Stimulated activated CD4-positive, alpha-beta T cell treated with anti-CD3 and anti-CD28 coated beads, Interleukin-2, amount 100 ng/mL, for 4 hours (primary cell): Measurements from ENCODE around the gene DCDC2B.
A peak's percentile ranks its signal among the peaks of the same experiment; 100 is the strongest.
"Not testable (repeated sequence)": the region's sequence is repeated elsewhere in the genome, so short reads cannot be mapped to it uniquely, and the experiment has no call there.

Experiments used
- DNase-seq: peaks from one replicate; pipeline ENCODE4 v3.0.0-alpha.2; 2020; ENCODE audit warnings: low read depth

The DCDC2B gene

DNA sequence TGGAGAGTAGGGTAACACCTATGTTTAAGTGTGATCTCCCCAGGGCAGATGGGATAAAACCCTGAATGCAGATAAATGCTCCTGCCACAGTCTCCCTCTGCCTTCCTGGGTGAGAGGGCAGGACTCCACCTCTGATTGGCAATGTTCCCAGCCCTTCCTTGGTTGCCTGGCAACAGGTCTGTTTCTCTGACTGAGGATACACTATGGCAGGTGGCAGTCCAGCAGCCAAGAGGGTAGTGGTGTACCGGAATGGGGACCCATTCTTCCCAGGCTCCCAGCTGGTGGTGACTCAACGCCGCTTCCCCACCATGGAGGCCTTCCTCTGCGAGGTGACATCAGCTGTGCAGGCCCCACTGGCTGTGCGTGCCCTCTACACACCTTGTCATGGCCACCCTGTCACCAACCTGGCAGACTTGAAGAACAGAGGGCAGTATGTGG, at the start of gene DCDC2B:
TSS of gene DCDC2B (plus strand) at position 199 of the 438 bp plus-strand sequence. CDS start at position 204, 5 bp downstream.
- DNase-seq, result no peak

DNA sequence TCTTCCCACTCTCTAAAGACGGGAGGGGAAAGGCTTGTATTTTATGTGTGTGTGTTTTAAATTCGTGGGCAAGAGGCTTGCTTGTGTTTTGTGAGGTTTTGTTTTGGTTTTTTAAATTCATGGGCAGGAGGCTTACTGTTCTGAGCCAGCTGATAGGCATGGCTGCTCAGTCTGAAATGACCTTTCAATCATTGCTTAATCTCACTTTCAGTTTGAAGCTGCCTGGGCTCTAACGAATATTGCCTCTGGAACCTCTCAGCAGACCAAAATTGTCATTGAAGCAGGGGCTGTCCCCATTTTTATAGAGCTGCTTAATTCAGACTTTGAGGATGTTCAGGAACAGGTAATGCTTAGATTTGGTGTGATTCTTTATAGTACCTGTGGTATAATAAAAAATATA, 49.7 kb upstream of the DCDC2B start:
- DNase-seq, result no peak

DNA sequence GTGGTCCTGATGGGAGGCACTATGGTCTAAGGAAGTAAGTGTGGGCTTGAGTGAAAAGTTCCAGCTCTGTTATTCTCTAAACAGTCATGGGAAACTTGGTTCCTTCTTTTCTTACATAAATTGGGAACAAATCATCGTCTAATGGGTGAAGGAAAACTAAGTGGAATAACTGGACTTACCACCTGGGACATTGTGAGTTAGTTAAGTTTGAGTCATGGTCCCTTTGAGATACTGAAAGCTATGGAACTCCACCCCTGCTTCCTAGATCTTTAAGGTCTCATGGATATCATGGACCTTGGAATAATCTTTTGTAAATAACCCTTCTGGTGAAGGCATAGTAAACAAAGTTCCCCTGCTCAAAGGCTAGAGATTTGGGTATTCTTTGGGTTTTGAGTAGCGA, 45.5 kb upstream of the DCDC2B start:
- no peak for DNase-seq

DNA sequence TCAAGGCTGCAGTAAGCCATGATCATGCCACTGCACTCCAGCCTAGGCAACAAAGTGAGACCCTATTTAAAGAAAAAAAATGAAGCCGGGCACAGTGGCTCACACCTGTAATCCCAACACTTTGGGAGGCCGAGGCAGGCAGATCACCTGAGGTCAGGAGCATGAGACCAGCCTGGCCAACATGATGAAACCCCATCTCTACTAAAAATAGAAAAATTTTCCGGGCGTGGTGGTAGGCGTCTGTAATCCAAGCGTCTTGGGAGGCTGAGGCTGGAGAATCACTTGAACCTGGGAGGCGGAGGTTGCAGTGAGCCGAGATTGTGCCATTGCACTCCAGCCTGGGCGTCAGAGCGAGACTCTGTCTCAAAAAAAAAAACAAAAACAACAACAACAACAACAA, 43.3 kb upstream of the DCDC2B start:
- DNase-seq, result not testable (repeated sequence)

DNA sequence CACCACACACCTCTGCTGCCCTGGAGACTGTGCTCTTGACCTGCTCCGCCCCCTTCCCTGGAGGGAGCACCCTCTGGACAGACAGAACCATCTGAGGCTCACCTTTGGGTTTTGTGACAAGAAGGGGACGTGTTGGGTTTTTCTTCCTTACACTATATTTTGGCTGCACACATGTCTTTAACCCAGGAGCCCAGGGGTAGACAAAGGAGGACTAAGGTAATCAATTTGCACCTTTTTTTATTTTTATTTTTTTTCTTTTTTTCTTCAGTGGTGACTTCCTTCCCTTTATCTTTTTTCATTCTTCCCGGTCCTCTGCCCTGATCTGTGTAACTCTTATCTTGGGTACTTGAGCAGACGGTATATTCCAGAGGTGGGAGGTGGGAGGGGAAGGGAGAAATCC, 37.9 kb upstream of the DCDC2B start:
- DNase-seq, result no peak

DNA sequence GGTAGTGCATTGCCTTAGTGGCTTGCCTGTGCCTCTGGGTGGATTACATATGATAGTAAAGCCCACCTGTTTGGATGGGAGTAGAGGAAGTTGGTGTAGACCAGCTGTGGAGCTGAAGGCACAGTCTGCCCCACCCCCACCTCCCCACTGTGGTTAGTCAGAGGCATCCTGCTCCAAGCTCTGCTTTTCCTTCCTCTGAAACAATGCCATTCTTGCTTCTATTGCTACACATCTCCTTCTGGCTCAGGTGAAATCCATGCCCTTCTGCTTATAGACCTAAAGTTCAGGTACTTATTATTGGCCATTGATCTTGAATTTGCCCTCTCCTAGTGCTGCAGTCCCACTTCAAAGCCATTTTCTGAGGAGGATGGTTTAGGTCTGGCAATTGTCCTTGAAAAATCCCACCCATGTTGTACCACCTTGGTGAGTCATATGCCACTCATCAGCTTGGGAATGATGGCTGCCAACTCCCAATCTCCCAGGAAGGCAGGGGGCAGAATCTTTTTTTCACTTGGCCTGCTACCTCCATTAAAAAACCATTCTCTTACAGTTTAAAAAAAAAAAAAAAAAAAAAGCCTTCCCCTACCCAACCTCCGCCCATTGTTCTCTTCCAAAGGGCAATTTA, 36.2 kb upstream of the DCDC2B start:
- no peak for DNase-seq

DNA sequence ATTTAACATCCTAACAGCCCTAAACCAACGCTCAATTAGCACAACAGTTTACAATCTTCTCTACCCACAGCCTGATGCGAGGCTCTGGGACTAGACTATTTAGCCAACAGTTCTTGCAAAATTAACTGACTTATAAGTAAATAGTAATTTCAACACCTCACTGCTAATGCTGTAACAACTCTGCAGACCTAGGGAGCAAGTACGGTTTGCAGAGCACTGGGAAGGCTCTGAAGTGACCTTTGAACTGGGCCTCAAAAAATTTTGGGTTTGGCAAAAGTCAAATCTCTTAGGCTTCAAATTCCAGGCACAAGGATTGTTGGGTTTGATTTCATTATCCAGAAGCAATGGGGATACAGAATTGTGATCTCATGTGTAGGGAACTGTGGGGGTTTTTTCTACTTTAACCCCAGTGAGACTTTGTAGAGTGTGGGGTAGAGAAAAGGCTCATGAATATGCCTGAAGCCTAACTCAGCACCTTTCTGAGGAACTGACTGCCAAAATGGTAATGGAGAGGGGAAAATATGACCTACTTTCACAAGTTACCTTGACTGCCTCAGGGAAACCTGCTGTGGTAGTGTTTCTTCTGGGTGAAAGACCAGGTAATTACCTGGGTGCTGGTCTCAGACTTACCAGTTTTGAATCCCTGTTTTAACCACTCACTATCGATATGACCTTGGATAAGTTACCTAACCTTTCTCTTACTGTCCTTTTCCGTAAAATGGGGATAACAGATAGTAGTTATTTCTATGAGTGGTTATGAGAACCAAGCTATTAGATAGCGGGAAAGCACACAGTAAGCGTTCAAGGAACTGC, 30.3 kb upstream of the DCDC2B start:
- no peak for DNase-seq

DNA sequence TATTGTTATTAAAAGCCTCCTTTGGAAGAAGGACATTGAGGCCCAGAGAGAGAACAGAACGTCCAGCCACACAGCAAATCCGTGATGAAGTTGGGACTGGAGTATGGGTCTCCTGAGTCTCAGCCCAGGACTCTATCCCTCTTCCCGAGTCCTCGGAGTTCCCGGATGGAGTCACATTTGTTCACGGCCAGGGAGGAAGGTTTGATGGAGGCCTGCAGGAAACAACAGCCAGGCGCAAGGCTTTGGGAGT, 29.8 kb upstream of the DCDC2B start:
- DNase-seq, result no peak

DNA sequence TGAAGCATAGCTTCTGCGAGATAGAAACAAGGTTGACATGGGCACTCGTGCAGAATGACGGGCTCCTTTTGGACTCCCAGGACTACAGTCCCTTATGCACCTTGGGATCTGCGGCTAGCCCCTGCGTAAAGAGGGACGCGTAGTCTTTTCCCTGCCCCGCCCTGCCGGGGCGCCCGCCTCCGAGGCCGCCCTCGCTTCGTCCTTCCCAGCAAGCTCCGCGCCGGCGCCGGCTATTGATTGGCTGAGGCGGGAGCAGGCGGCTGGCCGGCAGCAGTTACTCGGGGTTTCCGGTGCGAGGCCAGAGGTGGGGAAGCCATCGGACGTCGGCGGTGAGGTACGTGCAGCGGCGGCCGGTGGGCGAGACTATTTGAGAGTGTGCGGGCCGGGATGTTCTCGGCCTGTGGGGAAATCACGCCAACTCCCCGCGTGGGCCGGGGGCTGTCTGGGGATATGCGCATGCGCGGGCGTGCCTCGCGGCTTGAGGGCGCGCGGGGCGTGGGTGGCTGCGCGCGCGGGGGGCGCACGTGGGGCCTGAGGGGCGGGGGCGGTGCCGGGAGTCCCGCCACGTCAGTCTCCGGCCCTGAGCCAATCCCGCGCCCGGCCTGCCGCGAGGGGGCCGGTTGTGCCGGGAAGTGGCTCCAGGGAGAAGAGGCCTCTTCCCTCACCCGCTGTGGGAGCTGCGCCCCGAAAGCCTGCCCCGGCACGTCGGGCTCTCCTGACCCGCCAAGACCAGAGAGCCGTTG, 29.3 kb upstream of the DCDC2B start, which contains the start of gene TXLNA:
TSS of gene TXLNA (plus strand) at position 233 of the 743 bp plus-strand sequence. CDS start 671 bp downstream, outside the sequence.
- DNase-seq, result peak; percentile 85

DNA sequence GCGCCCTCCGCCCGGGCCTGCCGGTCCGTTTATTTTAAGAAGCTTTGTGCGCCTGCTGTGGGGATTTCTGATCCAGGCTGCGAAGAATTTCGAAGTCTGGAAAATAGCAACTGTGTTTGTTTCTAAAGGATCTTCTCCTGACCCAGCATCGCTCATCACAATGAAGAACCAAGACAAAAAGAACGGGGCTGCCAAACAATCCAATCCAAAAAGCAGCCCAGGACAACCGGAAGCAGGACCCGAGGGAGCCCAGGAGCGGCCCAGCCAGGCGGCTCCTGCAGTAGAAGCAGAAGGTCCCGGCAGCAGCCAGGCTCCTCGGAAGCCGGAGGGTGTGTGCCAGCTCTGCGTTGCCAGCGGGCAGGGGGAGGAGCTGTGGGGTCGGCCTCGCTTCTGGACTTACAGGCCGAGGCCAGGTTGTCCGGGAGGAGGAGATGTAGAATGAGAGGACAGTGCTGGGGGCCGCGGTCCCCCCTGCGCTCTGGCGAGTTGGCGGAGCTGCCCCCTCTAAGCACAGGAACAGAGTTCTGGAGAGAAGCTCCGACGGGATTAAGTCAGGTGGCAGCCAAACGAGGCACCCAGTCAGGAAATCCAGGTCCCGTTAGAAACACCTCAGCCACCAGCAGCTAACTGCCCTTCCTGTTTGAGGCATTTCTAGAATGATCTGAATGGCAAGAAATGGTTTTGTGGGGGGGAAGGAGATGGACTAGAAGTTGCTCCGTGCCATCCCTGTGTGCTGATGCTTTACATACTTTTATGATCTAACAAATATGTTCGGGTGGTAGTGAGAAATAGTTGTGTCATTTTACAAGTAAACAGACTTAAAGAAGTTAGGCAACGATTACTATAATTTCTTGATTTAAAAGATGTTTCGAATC, 28.5 kb upstream of the DCDC2B start:
- DNase-seq, result no peak

DNA sequence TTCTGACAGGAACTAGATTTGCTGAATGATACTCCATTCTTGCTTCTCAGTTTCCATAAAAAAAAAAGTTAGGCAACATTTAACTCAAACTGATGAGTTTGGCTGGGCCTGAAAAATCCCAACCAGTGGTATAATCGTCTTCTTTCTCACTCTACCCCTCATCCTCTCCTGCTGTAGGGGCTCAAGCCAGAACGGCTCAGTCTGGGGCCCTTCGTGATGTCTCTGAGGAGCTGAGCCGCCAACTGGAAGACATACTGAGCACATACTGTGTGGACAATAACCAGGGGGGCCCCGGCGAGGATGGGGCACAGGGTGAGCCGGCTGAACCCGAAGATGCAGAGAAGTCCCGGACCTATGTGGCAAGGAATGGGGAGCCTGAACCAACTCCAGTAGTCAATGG, 27.8 kb upstream of the DCDC2B start:
- DNase-seq, result no peak

DNA sequence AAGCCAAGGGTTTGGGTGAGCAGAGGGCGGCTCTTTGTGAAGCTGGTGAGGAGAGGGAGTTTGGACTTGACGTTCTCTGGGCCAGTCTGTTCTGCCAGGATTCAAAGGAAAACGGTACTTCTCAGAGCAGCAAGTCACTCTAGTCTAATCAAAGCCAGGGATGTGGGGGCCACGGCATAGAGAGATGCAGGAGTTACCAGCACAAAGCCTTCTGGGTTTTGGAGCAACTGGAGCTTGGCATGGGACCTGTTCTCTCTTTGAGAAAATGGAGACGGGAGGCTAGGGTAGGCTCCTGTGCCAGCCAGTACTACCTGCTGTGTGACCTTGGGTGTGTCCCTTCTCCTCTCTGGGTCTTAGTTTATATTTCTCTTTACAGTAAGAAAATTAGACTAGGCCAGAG, 27.3 kb upstream of the DCDC2B start:
- DNase-seq, result no peak

DNA sequence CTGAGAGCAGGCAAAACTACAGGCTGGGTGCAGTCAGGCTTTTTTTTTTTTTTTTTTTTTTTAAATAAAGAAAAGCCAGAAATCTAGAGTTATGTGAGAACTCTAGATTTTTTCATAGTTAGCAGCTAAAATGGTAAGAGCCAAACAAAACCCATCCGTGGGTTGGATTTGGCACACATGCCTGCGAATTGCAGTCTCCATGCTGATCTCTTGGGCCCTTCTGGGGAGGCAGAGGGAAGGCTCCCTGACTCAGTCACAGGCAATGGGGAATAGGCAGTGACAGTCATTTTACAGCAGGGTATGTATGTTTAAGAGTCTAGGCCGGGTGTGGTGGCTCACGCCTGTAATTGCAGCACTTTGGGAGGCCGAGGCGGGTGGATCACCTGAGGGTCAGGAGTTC, 26.8 kb upstream of the DCDC2B start:
- DNase-seq, result no peak

DNA sequence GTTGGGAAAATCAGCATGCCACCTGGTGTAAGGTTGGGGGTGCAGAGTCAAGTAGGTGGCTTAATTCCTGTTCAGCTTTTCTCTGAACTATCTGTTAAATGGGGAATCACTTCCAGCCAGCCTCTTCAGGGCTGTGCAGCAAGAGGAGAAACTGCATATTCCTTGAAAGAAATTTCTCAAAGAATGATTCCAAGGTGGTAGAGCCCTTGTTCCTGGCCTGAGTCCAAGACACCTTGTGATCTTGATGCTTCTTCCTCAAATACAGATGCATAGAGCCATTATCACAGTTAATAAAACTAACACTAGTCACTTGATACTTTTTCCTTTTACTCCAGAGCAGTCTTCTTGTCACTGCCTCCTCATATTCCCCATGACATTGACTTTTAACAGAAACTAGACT, 24.2 kb upstream of the DCDC2B start:
- no peak for DNase-seq

DNA sequence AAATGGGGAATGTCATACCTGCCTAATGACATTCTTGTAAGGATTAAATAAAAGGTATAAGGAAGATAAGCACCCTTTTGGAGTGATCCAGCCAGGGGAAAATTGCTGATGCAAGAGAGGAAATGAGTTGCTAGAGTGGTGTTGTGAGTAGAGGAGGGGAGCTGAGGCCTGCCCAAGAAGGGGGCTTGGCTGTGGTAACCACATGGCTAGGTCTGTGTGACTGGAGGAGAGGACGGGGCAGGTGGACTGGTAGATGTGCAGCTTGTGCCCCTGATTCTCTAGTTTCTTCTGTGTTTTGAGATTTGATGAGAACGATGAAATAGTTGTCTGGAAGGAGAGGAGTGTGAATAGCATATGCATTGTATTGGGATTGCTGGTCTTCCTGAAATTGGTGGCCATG, 22.8 kb upstream of the DCDC2B start:
- DNase-seq, result no peak

DNA sequence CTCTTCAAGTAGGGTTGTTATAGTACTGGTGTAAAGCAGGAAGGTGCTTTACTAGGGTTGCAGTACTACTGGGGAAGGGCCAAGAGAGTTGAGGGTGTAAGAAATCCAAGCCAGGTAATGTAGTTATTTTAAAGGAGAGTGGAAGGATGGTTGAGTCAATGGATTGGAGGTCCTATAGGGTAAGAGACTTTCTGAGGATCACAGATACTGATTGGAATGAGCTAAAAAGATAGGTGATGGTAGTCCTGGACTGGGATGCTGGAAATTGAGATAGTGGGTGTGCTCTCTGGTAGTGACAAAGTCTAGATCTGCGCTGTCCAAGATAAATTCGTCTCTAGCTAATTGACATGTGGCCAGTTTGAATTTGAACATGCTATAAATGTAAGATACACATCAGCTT, 22.4 kb upstream of the DCDC2B start:
- no peak for DNase-seq

DNA sequence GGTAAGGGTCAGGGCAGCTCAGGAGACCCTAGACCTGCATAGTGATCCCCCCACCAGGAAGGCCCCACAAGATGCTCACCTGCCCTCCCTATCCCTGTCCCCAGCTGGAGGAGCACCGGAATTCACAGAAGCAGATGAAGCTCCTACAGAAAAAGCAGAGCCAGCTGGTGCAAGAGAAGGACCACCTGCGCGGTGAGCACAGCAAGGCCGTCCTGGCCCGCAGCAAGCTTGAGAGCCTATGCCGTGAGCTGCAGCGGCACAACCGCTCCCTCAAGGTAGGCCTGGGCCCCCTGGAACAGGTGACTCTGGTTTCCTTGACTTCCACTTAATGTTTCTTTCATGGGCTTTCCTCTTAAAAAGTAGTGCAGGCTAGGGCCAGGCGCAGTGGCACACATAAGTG, 21.0 kb upstream of the DCDC2B start:
- no peak for DNase-seq

DNA sequence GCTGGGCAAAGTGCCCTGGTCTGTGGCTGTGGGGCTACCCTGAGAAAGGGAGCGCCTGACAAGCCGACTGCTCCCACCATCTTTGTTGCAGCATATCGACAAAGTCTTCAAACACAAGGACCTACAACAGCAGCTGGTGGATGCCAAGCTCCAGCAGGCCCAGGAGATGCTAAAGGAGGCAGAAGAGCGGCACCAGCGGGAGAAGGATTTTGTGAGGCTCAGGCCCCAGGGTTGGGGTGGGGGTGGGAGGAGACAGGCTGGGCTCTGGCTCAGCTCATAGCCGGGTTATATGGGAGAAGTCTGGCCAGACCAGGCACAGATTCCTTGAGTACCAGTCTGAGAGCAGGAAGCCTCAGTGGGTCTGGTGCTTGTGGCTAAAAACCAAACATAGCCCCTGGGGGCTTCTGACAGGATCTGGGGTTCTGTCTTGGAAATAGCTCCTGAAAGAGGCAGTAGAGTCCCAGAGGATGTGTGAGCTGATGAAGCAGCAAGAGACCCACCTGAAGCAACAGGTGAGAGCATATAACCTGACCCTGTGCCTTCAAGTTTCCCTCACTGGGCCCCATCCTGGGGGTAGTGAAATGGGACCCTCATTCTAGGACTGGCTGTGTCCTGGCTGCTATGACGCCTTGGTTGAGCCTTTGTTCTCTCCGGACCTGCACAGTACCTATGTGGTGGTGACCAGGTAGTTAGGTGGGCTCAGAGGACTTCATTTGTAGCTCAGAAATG, 16.5 kb upstream of the DCDC2B start:
- no peak for DNase-seq

DNA sequence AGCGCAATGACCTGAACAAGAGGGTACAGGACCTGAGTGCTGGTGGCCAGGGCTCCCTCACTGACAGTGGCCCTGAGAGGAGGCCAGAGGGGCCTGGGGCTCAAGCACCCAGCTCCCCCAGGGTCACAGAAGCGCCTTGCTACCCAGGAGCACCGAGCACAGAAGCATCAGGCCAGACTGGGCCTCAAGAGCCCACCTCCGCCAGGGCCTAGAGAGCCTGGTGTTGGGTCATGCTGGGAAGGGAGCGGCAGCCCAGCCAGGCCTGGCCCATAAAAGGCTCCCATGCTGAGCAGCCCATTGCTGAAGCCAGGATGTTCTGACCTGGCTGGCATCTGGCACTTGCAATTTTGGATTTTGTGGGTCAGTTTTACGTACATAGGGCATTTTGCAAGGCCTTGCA, 13.9 kb upstream of the DCDC2B start:
- DNase-seq, result no peak

DNA sequence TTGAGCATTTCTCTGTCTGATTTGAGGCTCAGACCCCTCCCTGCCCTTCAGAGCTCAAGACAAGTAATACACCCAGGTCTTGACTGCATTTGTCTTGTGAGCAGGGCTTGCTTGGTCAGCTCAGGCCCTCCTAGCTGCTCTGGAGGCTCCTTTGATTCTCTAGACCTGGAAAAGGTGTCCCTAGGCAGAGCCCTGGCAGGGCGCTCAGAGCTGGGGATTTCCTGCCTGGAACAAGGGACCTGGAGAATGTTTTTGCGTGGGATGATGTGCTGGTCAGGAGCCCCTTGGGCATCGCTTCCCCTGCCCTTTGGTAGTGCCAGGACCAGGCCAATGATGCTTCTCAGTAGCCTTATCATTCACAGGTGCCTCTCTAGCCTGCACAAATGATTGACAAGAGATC, 13.4 kb upstream of the DCDC2B start:
- DNase-seq, result no peak

DNA sequence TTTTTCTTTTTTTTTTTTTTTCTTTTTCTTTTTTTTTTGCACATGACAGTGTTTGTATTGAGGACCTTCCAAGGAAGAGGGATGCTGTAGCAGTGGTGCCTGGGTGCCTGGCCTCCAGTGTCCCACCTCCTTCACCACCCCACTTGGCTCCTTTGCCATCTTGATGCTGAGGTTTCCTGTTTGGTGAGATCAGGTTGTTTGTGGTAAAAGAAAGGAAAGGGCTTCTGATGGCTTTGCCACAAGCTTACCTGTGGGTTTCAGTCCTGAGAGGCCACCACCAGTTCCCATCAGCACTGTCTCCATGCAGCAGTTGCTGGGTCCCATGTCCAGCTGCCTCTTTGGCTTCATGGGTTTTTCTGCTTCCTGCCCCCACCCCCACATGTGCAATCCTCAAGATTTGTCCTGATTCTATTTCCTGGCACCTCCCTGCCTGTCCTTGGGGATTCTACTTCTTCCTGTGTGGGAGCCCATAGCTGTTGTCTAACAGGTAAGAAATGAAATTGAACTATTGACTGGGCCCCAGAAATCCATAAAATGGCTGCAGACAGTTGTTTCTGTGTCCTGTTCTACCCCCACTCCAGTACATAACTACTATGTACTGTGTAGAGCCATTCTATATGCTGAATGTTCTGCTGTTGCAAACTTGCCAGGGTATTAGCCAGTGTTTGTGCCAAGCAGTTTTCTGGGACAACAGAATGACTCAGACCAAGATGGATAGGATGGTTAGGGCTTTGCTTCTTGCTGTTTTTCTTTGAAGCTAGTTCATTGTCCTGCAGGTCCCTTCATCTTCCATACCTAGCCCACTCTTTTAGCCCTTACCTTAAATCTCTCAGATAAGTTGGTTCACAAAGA, 12.7 kb upstream of the DCDC2B start:
- no peak for DNase-seq
